Vagina (tissue), 2 donors: ENCODE results near the gene FYB2.

Source experiments
- POLR2A ChIP-seq, 2 donors: fragments of 450-650 bp; IDR thresholded peaks; one replicate each; pipeline ENCODE4 v1.6.1; 2017; ENCODE audit warnings: antibody characterized with exemption in 2 of 2, mild to moderate bottlenecking in 2 of 2, moderate library complexity in 2 of 2
- TF ChIP-seq, protein P1 (sequence below), 3 experiments: fragments of 450-650 bp in 2 of 3; fragments of 200-600 bp in 1 of 3; sonication (generic) in 1 of 3; IDR thresholded peaks; one replicate each; pipeline ENCODE4 v1.5.1; 2017 to 2019; ENCODE audit warnings: antibody characterized with exemption in 3 of 3, mild to moderate bottlenecking in 2 of 3, moderate library complexity in 2 of 3

GRCh38 chr1:56849750-56850149 lies 30.5 kb upstream of the FYB2 start:
- TF ChIP-seq, protein P1, sequence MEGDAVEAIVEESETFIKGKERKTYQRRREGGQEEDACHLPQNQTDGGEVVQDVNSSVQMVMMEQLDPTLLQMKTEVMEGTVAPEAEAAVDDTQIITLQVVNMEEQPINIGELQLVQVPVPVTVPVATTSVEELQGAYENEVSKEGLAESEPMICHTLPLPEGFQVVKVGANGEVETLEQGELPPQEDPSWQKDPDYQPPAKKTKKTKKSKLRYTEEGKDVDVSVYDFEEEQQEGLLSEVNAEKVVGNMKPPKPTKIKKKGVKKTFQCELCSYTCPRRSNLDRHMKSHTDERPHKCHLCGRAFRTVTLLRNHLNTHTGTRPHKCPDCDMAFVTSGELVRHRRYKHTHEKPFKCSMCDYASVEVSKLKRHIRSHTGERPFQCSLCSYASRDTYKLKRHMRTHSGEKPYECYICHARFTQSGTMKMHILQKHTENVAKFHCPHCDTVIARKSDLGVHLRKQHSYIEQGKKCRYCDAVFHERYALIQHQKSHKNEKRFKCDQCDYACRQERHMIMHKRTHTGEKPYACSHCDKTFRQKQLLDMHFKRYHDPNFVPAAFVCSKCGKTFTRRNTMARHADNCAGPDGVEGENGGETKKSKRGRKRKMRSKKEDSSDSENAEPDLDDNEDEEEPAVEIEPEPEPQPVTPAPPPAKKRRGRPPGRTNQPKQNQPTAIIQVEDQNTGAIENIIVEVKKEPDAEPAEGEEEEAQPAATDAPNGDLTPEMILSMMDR (IDR thresholded peaks at IDR 0.05), result no peak
- TF ChIP-seq POLR2A (IDR thresholded peaks at IDR 0.05), result no peak
